ENCODE measurements around the gene SUMO4.
A peak's percentile ranks its signal among the peaks of the same experiment; 100 is the strongest.

The SUMO4 gene

DNA sequence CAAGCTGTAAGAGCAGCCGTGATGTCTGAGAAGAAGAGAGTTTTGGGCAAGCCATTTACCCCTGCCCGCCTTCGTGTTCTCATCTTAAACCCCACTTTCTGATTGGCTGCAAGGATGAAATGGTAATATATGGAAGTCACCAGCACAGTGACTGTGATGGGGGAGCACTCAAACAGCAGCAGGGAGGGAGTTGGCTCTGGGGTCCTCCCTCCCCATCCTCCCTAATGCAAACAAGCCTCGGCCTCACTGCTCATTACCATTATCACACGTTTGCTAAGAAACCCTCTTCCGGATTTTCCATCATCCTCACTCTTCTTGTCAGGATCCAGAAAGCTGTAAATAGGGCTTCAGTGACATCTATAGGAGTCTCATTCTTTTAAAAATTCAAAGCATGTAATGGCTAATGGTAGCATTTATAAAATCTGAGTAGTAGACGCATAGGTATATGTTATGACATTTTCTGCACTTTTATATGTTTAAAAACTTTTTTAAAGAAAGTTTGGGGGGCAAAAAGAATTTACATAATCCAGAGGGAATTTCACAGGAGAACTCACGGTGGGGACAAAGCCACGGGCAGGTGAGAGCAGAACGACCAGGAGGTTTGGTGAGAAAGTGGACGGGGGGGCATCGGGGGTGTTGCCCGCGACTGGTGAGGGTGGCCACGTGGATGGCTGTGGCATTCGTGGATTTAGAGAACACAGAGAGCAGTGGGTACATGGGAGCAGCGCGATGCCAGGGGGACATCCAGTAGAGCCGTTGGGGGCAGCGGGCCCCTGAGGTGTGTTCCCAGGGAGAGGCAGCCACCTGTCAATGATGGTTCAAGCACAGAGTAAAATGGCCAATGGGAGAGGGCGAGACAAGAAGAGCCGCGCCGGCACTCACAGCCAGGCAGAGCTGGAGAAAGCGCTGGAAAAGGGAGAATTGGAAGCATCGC is 29.6 kb downstream of the SUMO4 start:
- no peak for DNase-seq (ENCODE audit: low spot score in 2 of 2)
- Histone ChIP-seq H3K36me3 (replicated peaks) (no peaks in the 10 kb centered on the region), H3K9me3 (no peaks in the 10 kb centered on the region), H3K4me1 (no peaks in the 10 kb centered on the region), H3K4me3 (no peak overlapping the region), H3K27me3 (ENCODE audit: low read depth) (no peaks in the 10 kb centered on the region)
- in situ Hi-C loops (cut with MboI; ENCODE audit: low sequenced_read_pairs), result loop anchor here (5.0 to 25.0 kb wide), 3 partner anchors 347 to 867 kb away; partner anchors contain the start of gene UST

DNA sequence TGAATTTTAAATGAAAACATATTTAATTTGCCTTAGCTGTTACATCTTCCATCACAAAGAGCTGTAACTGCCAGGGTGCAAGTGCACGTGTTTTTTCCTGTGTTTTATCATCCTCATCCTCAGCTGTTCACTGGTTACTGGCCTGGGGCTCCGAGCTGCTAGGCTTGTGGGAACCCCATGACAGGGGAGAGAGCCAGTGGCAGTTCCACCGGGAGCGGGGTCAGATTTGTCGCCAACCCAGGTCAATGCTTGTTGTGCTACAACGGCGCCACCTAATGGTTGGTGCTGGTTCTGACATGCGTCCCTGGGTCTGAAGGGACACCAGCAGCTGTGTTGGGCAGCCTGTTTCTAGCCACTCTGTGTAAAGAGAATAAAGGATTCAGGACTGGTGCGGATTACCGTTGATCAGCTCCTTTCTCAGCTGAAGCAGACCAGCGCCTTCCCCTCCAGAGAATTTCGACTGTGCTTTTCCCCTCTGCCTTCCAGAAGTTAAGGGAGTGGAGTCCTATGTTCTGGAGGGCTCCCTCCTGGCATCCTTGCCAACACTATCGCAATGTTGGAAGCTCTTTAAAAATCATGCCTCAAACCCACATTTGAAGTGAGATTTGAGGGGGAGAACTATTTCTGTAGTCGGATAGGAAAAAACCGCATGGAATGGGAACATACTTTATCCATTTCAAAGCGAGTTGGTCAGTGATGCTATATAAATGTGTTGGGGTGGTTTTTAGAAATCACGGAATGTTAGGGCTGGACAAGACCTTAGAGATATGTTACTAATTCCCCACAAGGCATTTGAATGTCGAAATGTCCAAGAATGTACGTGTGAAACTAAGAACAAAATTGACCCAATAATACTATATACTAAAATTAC is 32.1 kb downstream of the SUMO4 start:
- peak; percentile 67 to 95 for DNase-seq (ENCODE audit: low spot score in 2 of 2)
- H3K9me3 ChIP-seq, result no peaks in the 10 kb centered on the region
- no peaks in the 10 kb centered on the region for H3K4me1 ChIP-seq
- H3K27me3 ChIP-seq (ENCODE audit: low read depth), result no peaks in the 10 kb centered on the region
- no peak overlapping the region for H3K4me3 ChIP-seq
- in situ Hi-C loops (cut with MboI; ENCODE audit: low sequenced_read_pairs), result loop anchor here (25.0 kb wide), 2 partner anchors 695 to 870 kb away; partner anchors contain the start of gene UST
- H3K36me3 ChIP-seq (replicated peaks), result no peaks in the 10 kb centered on the region

DNA sequence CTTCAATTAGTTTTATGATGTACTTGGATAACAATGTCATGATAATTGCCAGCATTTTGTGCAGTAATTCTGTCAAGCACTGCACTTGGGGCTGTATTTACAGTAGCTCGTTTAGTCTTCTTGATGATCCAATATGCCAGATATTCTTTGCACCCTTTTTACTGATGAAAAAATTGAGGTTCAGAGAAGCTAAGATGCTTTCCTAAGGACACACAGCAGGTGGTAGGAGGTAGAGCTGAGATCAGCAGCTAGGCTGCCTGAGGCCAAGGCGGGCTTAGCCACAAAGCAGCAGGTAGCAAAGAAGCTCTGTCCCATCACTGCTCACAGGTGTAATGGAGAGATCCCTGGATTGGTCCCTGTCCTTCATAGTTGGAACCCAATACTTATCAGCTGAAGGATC is 33.3 kb downstream of the SUMO4 start:
- no peak overlapping the region for H3K4me3 ChIP-seq
- H3K27me3 ChIP-seq (ENCODE audit: low read depth), result no peaks in the 10 kb centered on the region
- in situ Hi-C loops (cut with MboI; ENCODE audit: low sequenced_read_pairs), result loop anchor here (25.0 kb wide), 2 partner anchors 696 to 871 kb away; partner anchors contain the start of gene UST
- DNase-seq (ENCODE audit: low spot score in 2 of 2), result no peak
- no peaks in the 10 kb centered on the region for H3K36me3 ChIP-seq (replicated peaks)
- no peaks in the 10 kb centered on the region for H3K4me1 ChIP-seq
- no peaks in the 10 kb centered on the region for H3K9me3 ChIP-seq

DNA sequence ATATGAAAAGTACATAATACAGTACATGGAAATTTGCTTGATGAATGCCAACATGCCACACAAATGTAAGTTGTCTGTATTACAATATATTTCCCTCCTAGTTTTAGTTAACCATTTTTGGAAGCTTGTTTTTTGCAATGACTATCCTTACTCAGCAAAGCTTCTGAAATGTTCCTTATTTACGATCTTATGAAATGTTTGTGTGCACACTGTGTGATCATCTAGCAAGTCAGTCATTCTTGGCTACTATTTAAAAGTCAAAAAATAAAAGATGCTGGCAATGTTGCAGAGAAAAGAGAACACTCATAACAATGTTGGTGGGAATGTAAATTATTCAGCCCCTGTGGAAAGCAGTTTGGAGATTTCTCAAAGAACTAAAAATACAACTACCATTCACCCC is 33.8 kb downstream of the SUMO4 start:
- Histone ChIP-seq H3K4me3 (no peak overlapping the region), H3K4me1 (no peaks in the 10 kb centered on the region), H3K36me3 (replicated peaks) (no peaks in the 10 kb centered on the region), H3K9me3 (no peaks in the 10 kb centered on the region), H3K27me3 (ENCODE audit: low read depth) (no peaks in the 10 kb centered on the region)
- in situ Hi-C loops (cut with MboI; ENCODE audit: low sequenced_read_pairs), result loop anchor here (25.0 kb wide), 2 partner anchors 697 to 872 kb away; partner anchors contain the start of gene UST
- DNase-seq (ENCODE audit: low spot score in 2 of 2), result no peak

DNA sequence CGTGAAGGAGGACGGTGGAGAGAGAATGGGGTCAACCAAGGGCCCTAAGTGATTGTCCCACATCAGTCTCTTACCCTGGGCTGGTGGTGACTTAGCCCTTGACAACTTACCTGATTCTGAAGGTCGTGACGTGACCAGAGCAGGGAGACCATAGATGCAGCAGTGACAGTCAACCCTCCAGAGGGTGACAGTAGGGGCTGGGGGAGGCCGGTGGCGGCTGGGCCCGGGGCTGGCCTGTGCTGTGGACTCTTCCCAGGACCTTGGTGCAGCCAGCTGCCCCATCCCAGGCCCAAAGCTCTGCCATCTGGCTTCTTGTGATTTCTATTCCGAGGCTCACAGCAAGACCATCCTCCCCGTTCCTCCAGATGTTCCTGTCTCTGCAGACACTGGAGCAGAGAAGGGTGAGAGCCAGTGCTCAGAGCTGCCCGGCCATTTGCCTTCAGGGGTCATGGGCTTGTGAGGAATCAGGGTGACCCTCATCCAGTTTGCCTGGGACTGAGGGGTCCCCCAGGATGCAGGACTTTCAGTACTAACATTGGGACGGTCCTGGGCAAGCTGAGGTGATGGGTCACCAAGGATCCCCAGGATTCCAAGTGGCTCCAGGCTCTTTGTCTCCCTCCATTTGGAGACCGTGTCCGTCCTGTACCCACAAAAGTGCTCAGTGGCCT is 36.0 kb downstream of the SUMO4 start:
- no peak overlapping the region for H3K4me3 ChIP-seq
- H3K9me3 ChIP-seq, result no peaks in the 10 kb centered on the region
- no peak for DNase-seq (ENCODE audit: low spot score in 2 of 2)
- H3K27me3 ChIP-seq (ENCODE audit: low read depth), result no peaks in the 10 kb centered on the region
- no peaks in the 10 kb centered on the region for H3K4me1 ChIP-seq
- H3K36me3 ChIP-seq (replicated peaks), result no peaks in the 10 kb centered on the region
- in situ Hi-C loops (cut with MboI; ENCODE audit: low sequenced_read_pairs), result loop anchor here (25.0 kb wide), 2 partner anchors 699 to 874 kb away; partner anchors contain the start of gene UST

DNA sequence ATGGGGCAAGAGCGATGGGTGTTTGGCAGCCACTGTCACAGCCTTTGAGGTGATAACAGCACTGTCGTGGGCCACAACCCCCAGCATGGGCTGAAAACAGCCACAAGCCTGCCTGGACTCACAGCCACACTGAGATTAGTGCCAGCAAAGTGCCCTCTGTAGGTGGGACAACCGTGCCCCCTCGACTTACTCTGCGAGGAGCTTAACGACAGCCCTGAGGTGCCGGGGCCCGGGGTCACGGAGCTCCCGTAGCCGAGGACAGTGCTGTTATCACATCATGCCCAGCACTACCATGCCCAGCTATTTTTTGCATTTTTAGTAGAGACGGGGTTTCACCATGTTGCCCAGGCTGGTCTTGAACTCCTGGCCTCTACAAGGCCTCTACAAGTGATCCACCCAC is 36.6 kb downstream of the SUMO4 start:
- H3K36me3 ChIP-seq (replicated peaks), result no peaks in the 10 kb centered on the region

DNA sequence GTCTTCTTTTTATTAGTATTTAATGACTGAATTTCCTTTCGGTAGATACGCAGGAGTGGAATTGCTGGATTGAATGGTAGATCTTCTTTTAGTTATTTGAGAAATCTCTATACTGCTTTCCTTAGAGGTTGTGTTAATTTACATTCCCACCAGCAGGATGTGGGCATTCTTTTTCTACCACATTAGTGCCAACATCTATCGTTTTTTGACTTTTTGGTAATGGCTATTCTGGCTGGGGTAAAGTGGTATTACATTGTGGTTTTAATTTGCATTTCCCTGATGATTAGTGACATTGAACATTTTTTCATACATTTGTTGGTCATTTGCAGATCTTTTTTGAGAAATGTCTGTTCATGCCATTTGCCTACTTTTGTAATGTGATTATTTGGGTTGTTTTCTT is 37.1 kb downstream of the SUMO4 start:
- no peaks in the 10 kb centered on the region for H3K4me1 ChIP-seq
- H3K4me3 ChIP-seq, result no peak overlapping the region
- H3K36me3 ChIP-seq (replicated peaks), result no peaks in the 10 kb centered on the region
- in situ Hi-C loops (cut with MboI; ENCODE audit: low sequenced_read_pairs), result loop anchor here (25.0 kb wide), 2 partner anchors 700 to 875 kb away; partner anchors contain the start of gene UST
- no peaks in the 10 kb centered on the region for H3K27me3 ChIP-seq (ENCODE audit: low read depth)
- no peaks in the 10 kb centered on the region for H3K9me3 ChIP-seq
- DNase-seq (ENCODE audit: low spot score in 2 of 2), result no peak

More for the DNA sequence above, 36.6 kb downstream of the SUMO4 start:
- no peak for DNase-seq (ENCODE audit: low spot score in 2 of 2)
- H3K27me3 ChIP-seq (ENCODE audit: low read depth), result no peaks in the 10 kb centered on the region
- in situ Hi-C loops (cut with MboI; ENCODE audit: low sequenced_read_pairs), result loop anchor here (25.0 kb wide), 2 partner anchors 699 to 874 kb away; partner anchors contain the start of gene UST
- H3K4me3 ChIP-seq, result no peak overlapping the region
- H3K4me1 ChIP-seq, result no peaks in the 10 kb centered on the region
- H3K9me3 ChIP-seq, result no peaks in the 10 kb centered on the region

DNA sequence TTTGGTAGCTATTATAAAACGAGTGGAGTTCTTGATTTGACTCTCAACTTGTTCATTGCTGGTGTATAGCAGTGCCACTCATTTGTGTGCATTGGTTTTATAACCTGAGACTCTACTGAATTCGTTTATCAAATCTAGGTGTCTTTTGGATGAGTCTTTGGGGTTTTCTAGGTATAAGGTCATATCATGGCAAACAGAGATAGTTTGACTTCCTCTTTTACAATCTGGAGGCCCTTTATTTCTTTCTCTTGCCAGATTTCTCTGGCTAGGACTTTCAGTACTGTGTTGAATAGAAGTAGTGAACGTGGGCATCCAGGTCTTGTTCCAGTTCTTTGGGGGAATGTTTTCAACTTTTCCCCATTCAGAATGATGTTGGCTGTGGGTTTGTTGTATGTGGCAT is 38.8 kb downstream of the SUMO4 start:
- in situ Hi-C loops (cut with MboI; ENCODE audit: low sequenced_read_pairs), result loop anchor here (25.0 kb wide), 2 partner anchors 702 to 877 kb away; partner anchors contain the start of gene UST
- H3K27me3 ChIP-seq (ENCODE audit: low read depth), result no peaks in the 10 kb centered on the region
- DNase-seq (ENCODE audit: low spot score in 2 of 2), result no peak
- no peaks in the 10 kb centered on the region for H3K9me3 ChIP-seq
- H3K4me1 ChIP-seq, result no peaks in the 10 kb centered on the region
- no peaks in the 10 kb centered on the region for H3K36me3 ChIP-seq (replicated peaks)
- no peak overlapping the region for H3K4me3 ChIP-seq

DNA sequence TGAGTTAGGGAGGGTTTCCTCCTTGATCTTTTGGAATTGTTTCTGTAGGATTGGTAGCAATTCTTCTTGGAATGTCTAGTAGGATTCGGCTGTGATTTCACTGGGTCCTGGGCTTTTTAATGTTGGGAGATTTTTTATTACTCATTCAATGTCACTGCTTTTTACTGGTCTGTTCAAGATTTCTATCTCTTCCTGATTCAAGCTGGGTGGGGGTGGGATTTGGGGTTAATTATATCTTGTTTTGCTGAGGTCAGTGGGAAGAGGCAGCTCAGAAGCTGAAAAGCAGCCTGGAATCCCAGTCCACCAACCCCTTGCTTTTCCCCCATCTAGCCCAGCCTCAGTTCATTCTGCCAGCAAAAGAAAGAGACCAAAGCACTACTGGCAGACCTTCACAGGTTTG is 39.6 kb downstream of the SUMO4 start:
- DNase-seq (ENCODE audit: low spot score in 2 of 2), result no peak
- Histone ChIP-seq H3K9me3 (no peaks in the 10 kb centered on the region), H3K4me1 (no peaks in the 10 kb centered on the region), H3K27me3 (ENCODE audit: low read depth) (no peaks in the 10 kb centered on the region), H3K36me3 (replicated peaks) (no peaks in the 10 kb centered on the region), H3K4me3 (no peak overlapping the region)
- in situ Hi-C loops (cut with MboI; ENCODE audit: low sequenced_read_pairs), result loop anchor here (25.0 kb wide), 2 partner anchors 702 to 877 kb away; partner anchors contain the start of gene UST

DNA sequence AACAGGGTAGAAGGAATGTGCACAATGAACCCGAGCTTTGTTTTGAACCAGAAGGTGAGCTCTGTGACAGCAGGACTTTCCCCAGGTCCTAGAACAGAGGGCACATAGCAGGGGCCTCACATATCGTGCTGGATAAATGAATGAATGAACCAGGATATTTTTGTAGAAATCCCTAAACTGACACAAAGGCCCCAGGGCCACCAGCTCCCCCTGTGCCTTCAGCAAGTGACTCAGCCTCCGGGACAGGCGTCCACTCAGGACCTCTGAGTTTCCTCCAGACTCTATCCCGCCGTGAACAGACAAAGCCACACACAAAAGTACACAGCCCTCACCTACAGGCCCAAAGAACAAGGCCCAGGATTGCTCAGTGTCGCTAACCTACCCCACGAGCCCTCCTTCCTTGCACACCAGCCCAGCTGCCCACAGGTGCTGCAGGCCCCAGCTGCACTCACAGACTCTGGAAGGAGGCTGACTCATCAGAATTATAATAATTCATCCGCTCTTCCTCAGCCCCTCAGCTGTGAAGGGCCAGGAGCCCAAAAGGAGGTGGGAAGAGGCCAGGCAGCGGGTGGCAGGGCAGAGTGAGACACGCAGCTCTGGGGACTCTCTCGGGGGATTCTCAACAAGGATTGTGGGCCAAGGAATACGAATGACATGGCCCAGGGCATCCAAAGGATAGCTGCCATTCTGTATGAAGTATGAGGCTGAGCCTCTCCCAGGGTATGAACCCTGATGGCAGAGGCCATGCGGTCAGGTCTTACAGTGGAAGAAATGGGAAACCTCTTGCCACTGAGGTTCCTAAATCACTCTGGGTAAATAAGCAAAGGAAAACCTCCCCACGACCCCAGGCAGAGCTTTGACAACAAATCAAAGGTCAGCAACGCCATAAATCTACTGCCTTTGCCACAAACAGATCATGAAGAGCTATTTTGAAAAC is 40.9 kb downstream of the SUMO4 start:
- no peaks in the 10 kb centered on the region for H3K4me1 ChIP-seq
- no peaks in the 10 kb centered on the region for H3K9me3 ChIP-seq
- DNase-seq (ENCODE audit: low spot score in 2 of 2), result no peak
- H3K27me3 ChIP-seq (ENCODE audit: low read depth), result no peaks in the 10 kb centered on the region
- no peak overlapping the region for H3K4me3 ChIP-seq
- no peaks in the 10 kb centered on the region for H3K36me3 ChIP-seq (replicated peaks)
- in situ Hi-C loops (cut with MboI; ENCODE audit: low sequenced_read_pairs), result loop anchor here (25.0 kb wide), 2 partner anchors 704 to 879 kb away; partner anchors contain the start of gene UST

DNA sequence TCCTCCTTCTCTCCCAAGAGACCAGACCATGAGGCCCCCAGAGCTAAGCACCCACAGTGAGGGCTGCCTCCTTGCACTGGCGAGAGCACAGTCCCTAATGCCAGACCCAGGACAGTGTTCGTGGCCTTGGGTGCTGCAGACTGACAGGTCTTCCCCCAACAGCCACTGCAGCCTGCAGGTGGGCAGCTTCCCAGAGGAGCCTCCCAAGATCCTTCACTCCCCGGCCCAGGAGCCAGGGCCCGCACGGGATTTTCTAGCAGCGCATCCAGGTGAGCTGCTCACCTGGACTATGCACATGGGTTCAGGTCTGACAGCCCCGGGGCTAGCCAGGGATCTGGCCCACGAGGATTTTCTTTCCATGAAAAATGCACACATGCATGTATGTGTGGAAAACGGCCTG is 41.7 kb downstream of the SUMO4 start:
- Histone ChIP-seq H3K4me1 (no peaks in the 10 kb centered on the region), H3K27me3 (ENCODE audit: low read depth) (no peaks in the 10 kb centered on the region), H3K9me3 (no peaks in the 10 kb centered on the region), H3K36me3 (replicated peaks) (no peaks in the 10 kb centered on the region), H3K4me3 (no peak overlapping the region)
- DNase-seq (ENCODE audit: low spot score in 2 of 2), result no peak
- in situ Hi-C loops (cut with MboI; ENCODE audit: low sequenced_read_pairs), result loop anchor here (25.0 kb wide), 2 partner anchors 704 to 879 kb away; partner anchors contain the start of gene UST
